ENCODE measurements around the gene UPK3B. TPM values are rescaled to one million over a fixed set of nuclear protein-coding genes. Genes with fewer than 3 reads are reported as not detected.
"Not testable (repeated sequence)": the region's sequence is repeated elsewhere in the genome, so short reads cannot be mapped to it uniquely, and the experiment has no call there.

Gene UPK3B
- total RNA-seq, 2 experiments from 2014 or later, result 1.2 to 1.4 TPM

DNA sequence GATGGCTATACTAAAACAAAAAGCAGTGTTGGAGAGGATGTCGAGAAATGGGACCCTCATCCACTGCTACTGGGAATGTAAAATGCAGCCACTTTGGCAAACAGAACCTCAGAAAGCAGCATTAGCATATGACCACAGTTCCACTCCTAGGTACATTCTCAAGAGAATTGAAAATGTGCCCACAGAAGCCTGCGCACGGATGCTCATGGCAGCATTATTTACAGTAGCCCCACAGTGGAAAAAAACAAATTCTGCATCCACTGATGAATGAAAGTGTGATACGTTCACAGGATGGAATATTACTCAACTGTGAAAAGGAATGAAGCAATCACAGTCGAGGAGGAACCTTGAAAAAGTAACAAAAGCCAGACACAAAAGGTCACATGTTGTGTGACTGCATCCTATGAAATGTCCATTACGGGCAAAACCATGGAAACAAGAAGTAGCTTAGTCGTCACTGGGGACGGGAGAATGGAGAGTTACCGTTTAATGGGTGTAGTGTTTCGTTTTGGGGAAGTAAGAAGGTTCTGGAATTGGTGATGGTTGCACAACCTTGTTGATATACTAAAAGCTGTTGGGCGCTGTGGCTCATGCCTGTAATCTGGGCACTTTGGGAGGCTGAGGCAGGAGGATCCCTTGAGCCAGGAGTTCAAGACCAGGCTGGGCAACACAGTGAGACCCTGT is 2.5 kb upstream of the UPK3B start:
- Histone ChIP-seq H3K4me1 (ENCODE audit: insufficient read depth, low read length, poor library complexity, severe bottlenecking) (no peaks in the 10 kb centered on the region), H3K4me3 (ENCODE audit: low read depth, low read length, poor library complexity, severe bottlenecking) (no peak overlapping the region), H3K36me3 (ENCODE audit: insufficient read depth, low read length) (no peaks in the 10 kb centered on the region), H3K9me3 (ENCODE audit: low read length) (no peaks in the 10 kb centered on the region), H3K4me2 (ENCODE audit: low read length) (no peak overlapping the region), H3K79me2 (ENCODE audit: insufficient read depth, low read depth, low read length) (no peaks in the 10 kb centered on the region), H2AFZ (ENCODE audit: low read length) (no peak overlapping the region), H4K20me1 (ENCODE audit: insufficient read depth, low read length) (no peaks in the 10 kb centered on the region), H3K27ac (ENCODE audit: low read depth, low read length, poor library complexity, severe bottlenecking) (no peak overlapping the region), H3K9me2 (ENCODE audit: insufficient read depth, low read length) (no peaks in the 10 kb centered on the region)
- no peak for DNase-seq (ENCODE audit: low spot score)
- no TSS peak for BruUV-seq (replicated peaks)
- intact Hi-C loops (cut with micrococcal nuclease; ENCODE audit: unreplicated experiment), result no loop called here
- CTCF ChIA-PET (ENCODE audit: unreplicated experiment), result no interaction called here
- POLR2A ChIA-PET, result no interaction called here
- TF ChIP-seq EZH2phosphoT487 (IDR thresholded peaks at IDR 0.05; ENCODE audit: borderline replicate concordance, low read depth, low read length), result no peak
- TF ChIP-seq, protein P1, sequence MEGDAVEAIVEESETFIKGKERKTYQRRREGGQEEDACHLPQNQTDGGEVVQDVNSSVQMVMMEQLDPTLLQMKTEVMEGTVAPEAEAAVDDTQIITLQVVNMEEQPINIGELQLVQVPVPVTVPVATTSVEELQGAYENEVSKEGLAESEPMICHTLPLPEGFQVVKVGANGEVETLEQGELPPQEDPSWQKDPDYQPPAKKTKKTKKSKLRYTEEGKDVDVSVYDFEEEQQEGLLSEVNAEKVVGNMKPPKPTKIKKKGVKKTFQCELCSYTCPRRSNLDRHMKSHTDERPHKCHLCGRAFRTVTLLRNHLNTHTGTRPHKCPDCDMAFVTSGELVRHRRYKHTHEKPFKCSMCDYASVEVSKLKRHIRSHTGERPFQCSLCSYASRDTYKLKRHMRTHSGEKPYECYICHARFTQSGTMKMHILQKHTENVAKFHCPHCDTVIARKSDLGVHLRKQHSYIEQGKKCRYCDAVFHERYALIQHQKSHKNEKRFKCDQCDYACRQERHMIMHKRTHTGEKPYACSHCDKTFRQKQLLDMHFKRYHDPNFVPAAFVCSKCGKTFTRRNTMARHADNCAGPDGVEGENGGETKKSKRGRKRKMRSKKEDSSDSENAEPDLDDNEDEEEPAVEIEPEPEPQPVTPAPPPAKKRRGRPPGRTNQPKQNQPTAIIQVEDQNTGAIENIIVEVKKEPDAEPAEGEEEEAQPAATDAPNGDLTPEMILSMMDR (conservative IDR thresholded peaks at IDR 0.05; ENCODE audit: low read length), result no peak

GRCh38 chr7:76511200-76511910 is 1.0 kb downstream of the UPK3B start:
- H3K9me3 ChIP-seq (ENCODE audit: low read length); H3K4me2 ChIP-seq (ENCODE audit: low read length); H3K9me2 ChIP-seq (ENCODE audit: insufficient read depth, low read length); H3K36me3 ChIP-seq (ENCODE audit: insufficient read depth, low read length); DNase-seq (ENCODE audit: low spot score); H3K4me1 ChIP-seq (ENCODE audit: insufficient read depth, low read length, poor library complexity, severe bottlenecking); H3K4me3 ChIP-seq (ENCODE audit: low read depth, low read length, poor library complexity, severe bottlenecking); H3K27ac ChIP-seq (ENCODE audit: low read depth, low read length, poor library complexity, severe bottlenecking); H3K79me2 ChIP-seq (ENCODE audit: insufficient read depth, low read depth, low read length); H2AFZ ChIP-seq (ENCODE audit: low read length); POLR2A ChIA-PET; H4K20me1 ChIP-seq (ENCODE audit: insufficient read depth, low read length); BruUV-seq (replicated peaks); intact Hi-C loops (cut with micrococcal nuclease; ENCODE audit: unreplicated experiment); CTCF ChIA-PET (ENCODE audit: unreplicated experiment): not testable (repeated sequence)

GRCh38 chr7:76511911-76512885 is 1.8 kb downstream of the UPK3B start:
- H3K4me3 ChIP-seq (ENCODE audit: low read depth, low read length, poor library complexity, severe bottlenecking); H4K20me1 ChIP-seq (ENCODE audit: insufficient read depth, low read length); POLR2A ChIA-PET; H3K4me2 ChIP-seq (ENCODE audit: low read length); CTCF ChIA-PET (ENCODE audit: unreplicated experiment); BruUV-seq (replicated peaks); H3K79me2 ChIP-seq (ENCODE audit: insufficient read depth, low read depth, low read length); intact Hi-C loops (cut with micrococcal nuclease; ENCODE audit: unreplicated experiment); DNase-seq (ENCODE audit: low spot score); H3K9me3 ChIP-seq (ENCODE audit: low read length); H3K4me1 ChIP-seq (ENCODE audit: insufficient read depth, low read length, poor library complexity, severe bottlenecking); H3K27ac ChIP-seq (ENCODE audit: low read depth, low read length, poor library complexity, severe bottlenecking); H3K9me2 ChIP-seq (ENCODE audit: insufficient read depth, low read length); H3K36me3 ChIP-seq (ENCODE audit: insufficient read depth, low read length); H2AFZ ChIP-seq (ENCODE audit: low read length): not testable (repeated sequence)

Data from OCI-LY7 (cell line).